ENCODE data around the gene SUSD1.

SUSD1 gene

GRCh38 chr9:112174965-112175795 lies at the start of gene SUSD1:
SUSD1 (minus strand) TSS chr9:112175297; CDS start chr9:112175235, 62 bp downstream.
- DNase-seq (ENCODE audit: low read depth), result no peak
- peak within 1 kb of the TSS; percentile 34 for H3K4me3 ChIP-seq (ENCODE audit: control insufficient read depth, low read depth, low read length)

GRCh38 chr9:112224401-112225289 lies 49.5 kb upstream of the SUSD1 start:
- DNase-seq (ENCODE audit: low read depth), result peak; percentile 34
- no peak for TF ChIP-seq CTCF (IDR thresholded peaks at IDR 0.05; ENCODE audit: control insufficient read depth, insufficient read depth, low read depth, low read length, missing control alignments)
- no peak overlapping the region for H3K4me3 ChIP-seq (ENCODE audit: control insufficient read depth, low read depth, low read length)

More at GRCh38 chr9:112174965-112175795, at the start of gene SUSD1:
- TF ChIP-seq CTCF (IDR thresholded peaks at IDR 0.05; ENCODE audit: control insufficient read depth, insufficient read depth, low read depth, low read length, missing control alignments), result no peak

- H3K4me3 ChIP-seq (ENCODE audit: control insufficient read depth, low read depth, low read length), result no peak overlapping the region
These were observed 43.8 kb upstream of the SUSD1 start for GRCh38 chr9:112218908-112219307.

GRCh38 chr9:112212926-112213325 lies 37.8 kb upstream of the SUSD1 start:
- TF ChIP-seq CTCF (IDR thresholded peaks at IDR 0.05; ENCODE audit: control insufficient read depth, insufficient read depth, low read depth, low read length, missing control alignments), result no peak
- no peak overlapping the region for H3K4me3 ChIP-seq (ENCODE audit: control insufficient read depth, low read depth, low read length)
- DNase-seq (ENCODE audit: low read depth), result no peak

More at GRCh38 chr9:112218908-112219307, 43.8 kb upstream of the SUSD1 start:
- no peak for DNase-seq (ENCODE audit: low read depth)
- no peak for TF ChIP-seq CTCF (IDR thresholded peaks at IDR 0.05; ENCODE audit: control insufficient read depth, insufficient read depth, low read depth, low read length, missing control alignments)

GRCh38 chr9:112207451-112207850 lies 32.4 kb upstream of the SUSD1 start:
- H3K4me3 ChIP-seq (ENCODE audit: control insufficient read depth, low read depth, low read length), result no peak overlapping the region
- no peak for TF ChIP-seq CTCF (IDR thresholded peaks at IDR 0.05; ENCODE audit: control insufficient read depth, insufficient read depth, low read depth, low read length, missing control alignments)
- no peak for DNase-seq (ENCODE audit: low read depth)

GRCh38 chr9:112203536-112203935 lies 28.4 kb upstream of the SUSD1 start:
- no peak for TF ChIP-seq CTCF (IDR thresholded peaks at IDR 0.05; ENCODE audit: control insufficient read depth, insufficient read depth, low read depth, low read length, missing control alignments)
- no peak overlapping the region for H3K4me3 ChIP-seq (ENCODE audit: control insufficient read depth, low read depth, low read length)
- no peak for DNase-seq (ENCODE audit: low read depth)
